ENCODE results near the gene PDE6B. TPM values are rescaled to one million over a fixed set of nuclear protein-coding genes. Genes with fewer than 3 reads are reported as not detected.

Gene PDE6B
- total and polyA plus RNA-seq, 2 experiments from 2014 or later = 3.4 to 5.0 TPM

DNA sequence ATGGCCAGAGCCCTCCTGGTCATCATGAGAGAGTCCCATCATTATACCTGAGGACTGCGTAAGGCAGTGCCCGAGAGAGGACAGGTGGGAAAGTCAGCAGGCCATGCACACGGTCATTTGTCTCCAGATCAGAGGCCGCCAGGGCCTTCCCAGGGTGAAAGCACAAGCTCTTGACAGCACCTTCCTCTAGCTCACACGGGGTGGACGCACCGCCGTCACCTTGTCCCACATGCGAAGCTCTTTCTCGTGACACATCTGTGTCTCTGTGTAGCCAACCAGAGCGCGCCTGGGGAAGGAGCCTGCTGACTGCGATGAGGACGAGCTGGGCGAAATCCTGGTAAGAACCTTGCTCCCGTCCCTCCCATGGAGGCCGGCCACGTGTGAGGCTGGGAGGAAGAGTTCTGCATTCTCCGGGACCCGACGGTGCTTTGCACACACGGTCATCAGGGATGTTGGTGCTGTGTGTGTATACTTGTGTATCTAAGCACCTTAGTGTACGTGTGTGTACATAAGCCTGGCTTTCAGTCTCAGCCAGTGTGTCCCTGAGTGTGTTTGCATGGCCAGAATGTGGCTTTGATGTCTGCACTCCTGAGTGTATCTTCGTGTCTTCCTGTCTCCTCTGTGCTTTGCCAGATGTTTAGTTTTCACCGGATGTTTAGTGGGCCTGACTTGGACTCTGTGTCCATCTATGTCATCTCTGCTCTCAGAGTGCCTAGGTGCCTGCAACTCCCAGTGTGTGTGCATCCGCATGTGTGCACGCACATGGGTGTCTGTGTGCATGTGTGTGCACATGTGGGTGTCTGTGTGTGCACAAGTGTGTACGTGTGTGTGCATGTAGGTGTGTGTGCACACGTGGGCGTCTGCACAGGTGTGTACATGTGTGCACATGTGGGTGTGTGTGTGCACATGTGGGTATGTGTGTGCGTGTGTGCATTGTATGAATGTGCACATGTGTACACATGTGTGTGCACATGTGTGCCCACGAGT, 33.6 kb downstream of the PDE6B start:
- Histone ChIP-seq H3K79me2 (replicated peaks; ENCODE audit: insufficient read depth) (no peaks in the 10 kb centered on the region), H3K36me3 (ENCODE audit: insufficient read depth) (no peaks in the 10 kb centered on the region), H3K4me1 (ENCODE audit: insufficient read depth) (no peaks in the 10 kb centered on the region), H4K20me1 (replicated peaks; ENCODE audit: insufficient read depth) (no peaks in the 10 kb centered on the region; the same call in 1 of the 2 replicates), H2AFZ (no peak overlapping the region), H3K9me2 (ENCODE audit: insufficient read depth) (no peaks in the 10 kb centered on the region), H3K27ac (ENCODE audit: low read depth) (no peak overlapping the region), H3K4me3 (no peak overlapping the region), H3K27me3 (ENCODE audit: insufficient read depth) (no peaks in the 10 kb centered on the region), H3K4me2 (no peak overlapping the region), H3F3A (replicated peaks; ENCODE audit: low read depth) (0 out of 2 replicates have a peak, but pooled peaks cover 2% of the 10 kb centered on the region)
- no peak for ATAC-seq
- DNase-seq (ENCODE audit: low spot score) = no peak
- TF ChIP-seq ZNF331 (CRISPR knock-in tag; IDR thresholded peaks at IDR 0.05; ENCODE audit: low read depth) (no peak), STAT1 (IDR thresholded peaks at IDR 0.05; ENCODE audit: unreplicated experiment) (no peak), EZH2phosphoT487 (IDR thresholded peaks at IDR 0.05; ENCODE audit: unreplicated experiment) (no peak), ZNF114 (CRISPR knock-in tag; IDR thresholded peaks at IDR 0.05) (no peak), EZH2 (IDR thresholded peaks at IDR 0.05; ENCODE audit: low read depth, unreplicated experiment) (no peak), CREB1 (CRISPR knock-in tag; IDR thresholded peaks at IDR 0.05; ENCODE audit: low read depth) (no peak), JUNB (IDR thresholded peaks at IDR 0.05; ENCODE audit: unreplicated experiment) (no peak), POLR2AphosphoS5 (IDR thresholded peaks at IDR 0.05; ENCODE audit: low read depth) (no peak), NANOG (IDR thresholded peaks at IDR 0.05; ENCODE audit: borderline replicate concordance) (no peak)
- TF ChIP-seq, protein P1, sequence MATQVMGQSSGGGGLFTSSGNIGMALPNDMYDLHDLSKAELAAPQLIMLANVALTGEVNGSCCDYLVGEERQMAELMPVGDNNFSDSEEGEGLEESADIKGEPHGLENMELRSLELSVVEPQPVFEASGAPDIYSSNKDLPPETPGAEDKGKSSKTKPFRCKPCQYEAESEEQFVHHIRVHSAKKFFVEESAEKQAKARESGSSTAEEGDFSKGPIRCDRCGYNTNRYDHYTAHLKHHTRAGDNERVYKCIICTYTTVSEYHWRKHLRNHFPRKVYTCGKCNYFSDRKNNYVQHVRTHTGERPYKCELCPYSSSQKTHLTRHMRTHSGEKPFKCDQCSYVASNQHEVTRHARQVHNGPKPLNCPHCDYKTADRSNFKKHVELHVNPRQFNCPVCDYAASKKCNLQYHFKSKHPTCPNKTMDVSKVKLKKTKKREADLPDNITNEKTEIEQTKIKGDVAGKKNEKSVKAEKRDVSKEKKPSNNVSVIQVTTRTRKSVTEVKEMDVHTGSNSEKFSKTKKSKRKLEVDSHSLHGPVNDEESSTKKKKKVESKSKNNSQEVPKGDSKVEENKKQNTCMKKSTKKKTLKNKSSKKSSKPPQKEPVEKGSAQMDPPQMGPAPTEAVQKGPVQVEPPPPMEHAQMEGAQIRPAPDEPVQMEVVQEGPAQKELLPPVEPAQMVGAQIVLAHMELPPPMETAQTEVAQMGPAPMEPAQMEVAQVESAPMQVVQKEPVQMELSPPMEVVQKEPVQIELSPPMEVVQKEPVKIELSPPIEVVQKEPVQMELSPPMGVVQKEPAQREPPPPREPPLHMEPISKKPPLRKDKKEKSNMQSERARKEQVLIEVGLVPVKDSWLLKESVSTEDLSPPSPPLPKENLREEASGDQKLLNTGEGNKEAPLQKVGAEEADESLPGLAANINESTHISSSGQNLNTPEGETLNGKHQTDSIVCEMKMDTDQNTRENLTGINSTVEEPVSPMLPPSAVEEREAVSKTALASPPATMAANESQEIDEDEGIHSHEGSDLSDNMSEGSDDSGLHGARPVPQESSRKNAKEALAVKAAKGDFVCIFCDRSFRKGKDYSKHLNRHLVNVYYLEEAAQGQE (IDR thresholded peaks at IDR 0.05; ENCODE audit: unreplicated experiment) = no peak
- TF ChIP-seq, protein P2, sequence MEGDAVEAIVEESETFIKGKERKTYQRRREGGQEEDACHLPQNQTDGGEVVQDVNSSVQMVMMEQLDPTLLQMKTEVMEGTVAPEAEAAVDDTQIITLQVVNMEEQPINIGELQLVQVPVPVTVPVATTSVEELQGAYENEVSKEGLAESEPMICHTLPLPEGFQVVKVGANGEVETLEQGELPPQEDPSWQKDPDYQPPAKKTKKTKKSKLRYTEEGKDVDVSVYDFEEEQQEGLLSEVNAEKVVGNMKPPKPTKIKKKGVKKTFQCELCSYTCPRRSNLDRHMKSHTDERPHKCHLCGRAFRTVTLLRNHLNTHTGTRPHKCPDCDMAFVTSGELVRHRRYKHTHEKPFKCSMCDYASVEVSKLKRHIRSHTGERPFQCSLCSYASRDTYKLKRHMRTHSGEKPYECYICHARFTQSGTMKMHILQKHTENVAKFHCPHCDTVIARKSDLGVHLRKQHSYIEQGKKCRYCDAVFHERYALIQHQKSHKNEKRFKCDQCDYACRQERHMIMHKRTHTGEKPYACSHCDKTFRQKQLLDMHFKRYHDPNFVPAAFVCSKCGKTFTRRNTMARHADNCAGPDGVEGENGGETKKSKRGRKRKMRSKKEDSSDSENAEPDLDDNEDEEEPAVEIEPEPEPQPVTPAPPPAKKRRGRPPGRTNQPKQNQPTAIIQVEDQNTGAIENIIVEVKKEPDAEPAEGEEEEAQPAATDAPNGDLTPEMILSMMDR (conservative IDR thresholded peaks at IDR 0.05; ENCODE audit: low read depth in 2 of 2) = no peak
- TF ChIP-seq, protein P3, sequence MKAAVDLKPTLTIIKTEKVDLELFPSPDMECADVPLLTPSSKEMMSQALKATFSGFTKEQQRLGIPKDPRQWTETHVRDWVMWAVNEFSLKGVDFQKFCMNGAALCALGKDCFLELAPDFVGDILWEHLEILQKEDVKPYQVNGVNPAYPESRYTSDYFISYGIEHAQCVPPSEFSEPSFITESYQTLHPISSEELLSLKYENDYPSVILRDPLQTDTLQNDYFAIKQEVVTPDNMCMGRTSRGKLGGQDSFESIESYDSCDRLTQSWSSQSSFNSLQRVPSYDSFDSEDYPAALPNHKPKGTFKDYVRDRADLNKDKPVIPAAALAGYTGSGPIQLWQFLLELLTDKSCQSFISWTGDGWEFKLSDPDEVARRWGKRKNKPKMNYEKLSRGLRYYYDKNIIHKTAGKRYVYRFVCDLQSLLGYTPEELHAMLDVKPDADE (IDR thresholded peaks at IDR 0.05) = no peak
- TF ChIP-seq, protein P4, sequence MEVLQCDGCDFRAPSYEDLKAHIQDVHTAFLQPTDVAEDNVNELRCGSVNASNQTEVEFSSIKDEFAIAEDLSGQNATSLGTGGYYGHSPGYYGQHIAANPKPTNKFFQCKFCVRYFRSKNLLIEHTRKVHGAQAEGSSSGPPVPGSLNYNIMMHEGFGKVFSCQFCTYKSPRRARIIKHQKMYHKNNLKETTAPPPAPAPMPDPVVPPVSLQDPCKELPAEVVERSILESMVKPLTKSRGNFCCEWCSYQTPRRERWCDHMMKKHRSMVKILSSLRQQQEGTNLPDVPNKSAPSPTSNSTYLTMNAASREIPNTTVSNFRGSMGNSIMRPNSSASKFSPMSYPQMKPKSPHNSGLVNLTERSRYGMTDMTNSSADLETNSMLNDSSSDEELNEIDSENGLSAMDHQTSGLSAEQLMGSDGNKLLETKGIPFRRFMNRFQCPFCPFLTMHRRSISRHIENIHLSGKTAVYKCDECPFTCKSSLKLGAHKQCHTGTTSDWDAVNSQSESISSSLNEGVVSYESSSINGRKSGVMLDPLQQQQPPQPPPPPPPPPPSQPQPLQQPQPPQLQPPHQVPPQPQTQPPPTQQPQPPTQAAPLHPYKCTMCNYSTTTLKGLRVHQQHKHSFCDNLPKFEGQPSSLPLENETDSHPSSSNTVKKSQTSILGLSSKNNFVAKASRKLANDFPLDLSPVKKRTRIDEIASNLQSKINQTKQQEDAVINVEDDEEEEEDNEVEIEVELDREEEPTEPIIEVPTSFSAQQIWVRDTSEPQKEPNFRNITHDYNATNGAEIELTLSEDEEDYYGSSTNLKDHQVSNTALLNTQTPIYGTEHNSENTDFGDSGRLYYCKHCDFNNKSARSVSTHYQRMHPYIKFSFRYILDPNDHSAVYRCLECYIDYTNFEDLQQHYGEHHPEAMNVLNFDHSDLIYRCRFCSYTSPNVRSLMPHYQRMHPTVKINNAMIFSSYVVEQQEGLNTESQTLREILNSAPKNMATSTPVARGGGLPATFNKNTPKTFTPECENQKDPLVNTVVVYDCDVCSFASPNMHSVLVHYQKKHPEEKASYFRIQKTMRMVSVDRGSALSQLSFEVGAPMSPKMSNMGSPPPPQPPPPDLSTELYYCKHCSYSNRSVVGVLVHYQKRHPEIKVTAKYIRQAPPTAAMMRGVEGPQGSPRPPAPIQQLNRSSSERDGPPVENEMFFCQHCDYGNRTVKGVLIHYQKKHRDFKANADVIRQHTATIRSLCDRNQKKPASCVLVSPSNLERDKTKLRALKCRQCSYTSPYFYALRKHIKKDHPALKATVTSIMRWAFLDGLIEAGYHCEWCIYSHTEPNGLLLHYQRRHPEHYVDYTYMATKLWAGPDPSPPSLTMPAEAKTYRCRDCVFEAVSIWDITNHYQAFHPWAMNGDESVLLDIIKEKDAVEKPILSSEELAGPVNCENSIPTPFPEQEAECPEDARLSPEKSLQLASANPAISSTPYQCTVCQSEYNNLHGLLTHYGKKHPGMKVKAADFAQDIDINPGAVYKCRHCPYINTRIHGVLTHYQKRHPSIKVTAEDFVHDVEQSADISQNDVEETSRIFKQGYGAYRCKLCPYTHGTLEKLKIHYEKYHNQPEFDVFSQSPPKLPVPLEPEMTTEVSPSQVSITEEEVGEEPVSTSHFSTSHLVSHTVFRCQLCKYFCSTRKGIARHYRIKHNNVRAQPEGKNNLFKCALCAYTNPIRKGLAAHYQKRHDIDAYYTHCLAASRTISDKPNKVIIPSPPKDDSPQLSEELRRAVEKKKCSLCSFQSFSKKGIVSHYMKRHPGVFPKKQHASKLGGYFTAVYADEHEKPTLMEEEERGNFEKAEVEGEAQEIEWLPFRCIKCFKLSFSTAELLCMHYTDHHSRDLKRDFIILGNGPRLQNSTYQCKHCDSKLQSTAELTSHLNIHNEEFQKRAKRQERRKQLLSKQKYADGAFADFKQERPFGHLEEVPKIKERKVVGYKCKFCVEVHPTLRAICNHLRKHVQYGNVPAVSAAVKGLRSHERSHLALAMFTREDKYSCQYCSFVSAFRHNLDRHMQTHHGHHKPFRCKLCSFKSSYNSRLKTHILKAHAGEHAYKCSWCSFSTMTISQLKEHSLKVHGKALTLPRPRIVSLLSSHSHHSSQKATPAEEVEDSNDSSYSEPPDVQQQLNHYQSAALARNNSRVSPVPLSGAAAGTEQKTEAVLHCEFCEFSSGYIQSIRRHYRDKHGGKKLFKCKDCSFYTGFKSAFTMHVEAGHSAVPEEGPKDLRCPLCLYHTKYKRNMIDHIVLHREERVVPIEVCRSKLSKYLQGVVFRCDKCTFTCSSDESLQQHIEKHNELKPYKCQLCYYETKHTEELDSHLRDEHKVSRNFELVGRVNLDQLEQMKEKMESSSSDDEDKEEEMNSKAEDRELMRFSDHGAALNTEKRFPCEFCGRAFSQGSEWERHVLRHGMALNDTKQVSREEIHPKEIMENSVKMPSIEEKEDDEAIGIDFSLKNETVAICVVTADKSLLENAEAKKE (CRISPR knock-in tag; IDR thresholded peaks at IDR 0.05) = no peak
- Mint-ChIP-seq H3K9me3 (no peaks in the 10 kb centered on the region; the same call in 2 of the 3 replicates), H3K4me3 (no peak overlapping the region), H3K36me3 (ENCODE audit: low read depth) (peaks cover 12% of the 10 kb centered on the region), H3K27ac (no peak overlapping the region), H3K4me1 (no peaks in the 10 kb centered on the region; the same call in 2 of the 3 replicates), H3K27me3 (ENCODE audit: insufficient read depth, low read depth, poor library complexity) (peaks cover 8% of the 10 kb centered on the region)

Measured in GM23338 (cell line).